Transverse colon (tissue), 4 donors: ENCODE measurements around the gene SASS6.

Experiments
- CTCF ChIP-seq, 5 experiments: fragments of 200-600 bp in 3 of 5; fragments of 450-650 bp in 2 of 5; sonication (generic) in 3 of 5; IDR thresholded peaks; 1 replicate in 2 of 5; 2 replicates in 3 of 5; pipeline ENCODE4 v1.5.1; 2016 to 2017; ENCODE audit warnings: antibody characterized with exemption in 5 of 5, inconsistent platforms in 3 of 5, mild to moderate bottlenecking in 2 of 5, moderate library complexity in 1 of 5
- POLR2AphosphoS5 ChIP-seq, 3 donors: sonication (generic); formaldehyde crosslinking; IDR thresholded peaks; one replicate each; pipeline ENCODE4 v1.6.1; 2016; ENCODE audit warnings: antibody characterized with exemption in 3 of 3

DNA sequence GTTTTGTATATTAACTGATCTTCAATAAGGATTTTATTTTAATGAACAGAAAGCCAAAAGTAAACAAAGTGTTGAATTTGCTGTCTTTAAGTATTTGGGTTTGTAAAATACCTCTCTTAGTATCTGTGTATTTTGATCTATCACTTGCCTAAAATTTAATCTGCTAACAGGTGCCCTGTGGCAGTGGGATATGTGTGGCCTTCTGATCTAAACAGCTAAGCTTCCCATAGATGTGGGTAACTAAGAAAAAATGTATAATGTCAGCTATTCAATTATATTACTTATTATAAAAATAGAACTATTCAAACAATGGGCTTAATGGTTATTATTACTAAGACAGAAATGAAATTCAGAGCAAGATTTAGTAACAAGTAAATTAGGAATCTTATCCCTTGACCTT, 30.2 kb upstream of the SASS6 start:
- TF ChIP-seq POLR2AphosphoS5 (IDR thresholded peaks at IDR 0.05) (no peak), CTCF (IDR thresholded peaks at IDR 0.05) (no peak)
